ENCODE results near the gene TBL1X.

The TBL1X gene

DNA sequence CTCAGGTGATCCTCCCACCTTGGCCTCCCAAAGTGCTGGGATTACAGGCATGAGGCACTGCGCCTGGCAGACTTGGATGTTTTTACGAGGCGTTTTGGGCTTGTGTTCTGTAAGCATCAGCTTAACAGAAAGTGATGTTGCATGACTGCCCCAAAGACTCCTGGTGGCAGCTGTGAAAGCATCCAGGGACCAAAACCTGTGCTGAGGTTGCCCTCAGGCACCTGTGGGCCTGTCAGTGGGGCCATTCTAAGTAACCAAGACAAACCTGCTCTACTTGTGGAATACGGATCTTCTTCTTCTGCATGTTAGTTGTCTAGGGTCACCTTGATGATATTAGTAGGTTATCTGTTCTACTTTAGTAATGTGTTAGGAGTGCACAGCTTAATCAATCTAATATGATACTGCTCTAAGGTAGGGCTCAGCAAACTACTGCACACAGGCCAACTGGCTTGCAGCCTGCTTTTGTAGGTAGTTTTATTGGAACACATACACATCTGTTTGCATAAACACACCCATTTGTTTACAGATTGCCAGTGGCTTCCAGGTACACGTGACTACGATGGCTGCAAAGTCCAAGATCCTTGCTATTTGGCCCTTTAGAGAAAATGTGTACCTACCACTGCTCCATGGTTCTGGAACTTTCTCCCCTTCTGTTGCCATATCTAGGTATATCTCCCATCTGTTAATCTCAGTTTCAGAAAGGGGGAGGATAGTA is 164.1 kb downstream of the TBL1X start:
- DNase-seq (ENCODE audit: low spot score) = no peak

DNA sequence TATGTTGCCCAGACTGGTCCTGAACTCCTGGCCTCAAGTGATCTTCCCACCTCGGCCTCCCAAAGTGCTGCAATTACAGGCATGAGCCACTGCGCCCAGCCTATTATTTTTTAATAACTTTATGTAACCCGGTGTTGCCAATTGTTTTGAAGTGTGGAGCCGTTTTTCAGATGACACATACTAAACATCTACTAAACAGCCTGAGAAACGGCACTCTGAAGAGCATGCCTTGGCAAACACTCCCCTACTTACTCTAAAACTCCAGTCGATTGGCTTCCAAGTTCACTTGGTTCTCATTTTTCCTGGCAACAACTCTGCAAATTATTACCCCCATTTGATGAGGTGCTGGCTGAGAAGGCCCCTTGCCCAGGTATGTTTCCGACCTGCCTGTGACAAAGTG is 169.7 kb downstream of the TBL1X start:
- DNase-seq (ENCODE audit: low spot score) = no peak

DNA sequence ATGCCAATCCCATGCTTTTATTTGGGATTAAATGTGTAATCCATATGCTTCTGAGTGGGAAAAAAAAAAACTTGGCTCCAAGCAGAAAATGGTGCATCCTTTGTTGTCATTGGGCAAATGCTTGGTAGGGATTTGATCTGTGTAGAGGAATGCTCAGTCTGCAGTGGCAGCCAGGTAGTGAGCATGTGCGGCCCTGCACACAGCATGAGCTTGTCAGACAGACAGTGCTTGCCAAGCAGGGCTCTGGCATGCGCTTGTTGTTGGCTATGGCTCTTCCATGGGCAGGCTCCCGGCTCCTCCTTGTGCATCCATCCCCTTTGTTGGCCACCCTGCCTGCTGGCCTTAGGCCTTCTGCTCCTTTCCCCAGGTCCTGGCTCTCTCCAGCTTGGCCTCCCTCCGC is 170.5 kb downstream of the TBL1X start:
- DNase-seq (ENCODE audit: low spot score) = no peak

GRCh38 chrX:9635803-9636202 is 170.9 kb downstream of the TBL1X start:
- DNase-seq (ENCODE audit: low spot score) = no peak

GRCh38 chrX:9638871-9639270 is 174.0 kb downstream of the TBL1X start:
- no peak for DNase-seq (ENCODE audit: low spot score)

DNA sequence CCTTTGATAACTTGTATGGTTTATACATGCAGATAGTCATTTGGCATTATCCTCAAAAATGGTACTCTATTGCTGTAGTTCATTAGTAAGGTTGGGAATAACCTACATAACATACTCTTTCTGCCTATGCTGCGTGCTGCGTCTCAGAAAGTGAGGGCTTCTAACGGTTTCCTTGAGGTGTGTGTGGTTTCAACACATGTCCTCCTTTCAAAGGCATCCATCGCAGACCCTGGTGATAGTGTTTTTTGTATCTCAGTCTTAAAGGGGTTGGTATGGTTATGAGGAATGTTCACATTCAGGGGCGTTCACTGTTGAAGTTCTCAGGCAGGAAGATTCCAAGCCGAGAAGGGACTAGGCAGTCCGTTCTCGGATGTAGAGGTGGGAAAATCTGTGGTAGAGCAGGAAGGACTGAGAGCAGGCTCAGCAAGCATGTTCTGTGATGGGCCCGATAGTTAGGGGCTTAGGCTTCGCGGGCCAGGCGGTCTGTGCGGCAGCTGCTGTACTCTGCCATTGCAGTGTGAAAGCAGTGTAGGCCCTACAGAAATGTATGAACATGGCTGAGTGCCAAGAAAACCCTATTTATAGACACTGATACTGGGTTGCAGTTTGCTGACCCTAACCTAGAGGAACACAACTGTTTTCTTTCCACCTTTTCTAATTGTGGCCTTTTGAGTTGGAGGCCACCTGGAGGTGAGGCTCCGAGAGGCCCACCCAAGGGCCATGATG is 177.6 kb downstream of the TBL1X start:
- no peak for DNase-seq (ENCODE audit: low spot score)

DNA sequence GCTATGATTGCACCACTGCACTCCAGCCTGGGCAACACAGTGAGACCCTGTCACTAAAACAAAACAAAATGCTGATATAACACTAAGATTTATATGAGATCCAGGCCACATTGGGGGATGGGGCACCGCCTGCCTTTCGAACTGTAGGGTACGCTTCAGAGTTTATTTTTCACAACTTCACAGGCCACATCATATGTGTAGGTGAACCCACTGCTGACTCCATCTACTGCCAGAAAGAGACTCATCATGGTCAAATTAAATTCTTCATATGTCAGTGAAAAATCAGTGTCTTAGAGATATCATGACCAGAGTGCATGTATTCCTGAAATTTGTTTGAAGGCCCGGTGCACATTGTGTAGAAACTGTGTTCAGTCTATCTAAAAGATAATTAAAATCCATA is 178.9 kb downstream of the TBL1X start:
- DNase-seq (ENCODE audit: low spot score) = no peak

DNA sequence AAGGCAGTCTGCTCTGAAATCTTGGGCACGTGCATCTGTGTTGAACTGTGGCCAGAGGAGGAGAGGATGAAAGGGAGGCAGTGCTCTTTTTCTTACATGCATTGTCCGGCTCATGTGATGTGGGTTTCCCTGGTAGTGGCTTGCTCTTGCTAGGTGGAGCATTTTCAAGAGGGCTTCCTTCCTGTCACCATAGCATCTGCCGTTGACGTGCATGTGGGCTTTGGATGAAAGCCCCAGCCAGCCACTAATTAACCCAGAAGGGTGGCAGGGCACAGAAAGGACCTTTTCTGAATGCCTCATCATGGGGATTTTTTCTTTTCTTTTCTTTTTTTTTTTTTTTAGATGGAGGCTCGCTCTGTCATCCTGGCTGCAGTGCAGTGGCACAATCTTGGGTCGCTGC is 179.5 kb downstream of the TBL1X start:
- no peak for DNase-seq (ENCODE audit: low spot score)

DNA sequence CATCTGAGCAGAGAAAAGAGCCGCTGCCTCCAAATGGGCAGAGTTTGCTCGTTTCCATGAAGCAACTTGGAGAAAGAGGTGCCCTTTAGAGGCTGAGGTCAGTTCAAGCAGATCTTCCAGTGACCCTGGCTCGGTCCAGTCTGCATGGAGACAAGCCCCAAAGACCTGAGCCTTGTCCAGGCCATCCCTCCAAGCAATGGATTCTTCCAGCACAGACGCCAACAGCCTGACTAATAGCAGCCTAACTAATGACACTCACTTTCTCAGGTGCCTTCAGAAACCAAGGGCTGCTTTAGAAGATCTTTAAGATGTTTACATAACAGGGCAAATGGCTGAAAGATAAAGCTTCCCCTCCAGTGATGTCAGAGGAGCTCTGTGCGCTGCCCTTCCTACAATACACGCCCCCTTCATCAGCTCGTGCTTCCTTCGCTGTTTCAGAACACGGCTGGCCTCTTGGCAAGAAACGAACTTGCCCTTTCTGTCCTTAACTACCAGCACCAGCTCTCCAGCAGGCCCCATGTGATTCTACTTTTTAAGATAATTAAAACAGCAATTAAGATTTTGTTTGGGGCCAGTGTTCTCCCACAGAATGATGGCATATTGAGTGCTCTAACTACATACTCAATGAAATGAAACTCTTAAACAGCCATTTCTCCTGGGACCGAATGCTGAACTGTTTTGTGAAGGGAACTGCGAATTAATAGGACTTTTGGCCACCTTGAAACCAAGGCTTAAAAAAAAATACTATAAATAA is 181.8 kb downstream of the TBL1X start:
- no peak for DNase-seq (ENCODE audit: low spot score)

GRCh38 chrX:9647431-9647830 is 182.6 kb downstream of the TBL1X start:
- no peak for DNase-seq (ENCODE audit: low spot score)

GRCh38 chrX:9650091-9650490 is 185.2 kb downstream of the TBL1X start:
- no peak for DNase-seq (ENCODE audit: low spot score)

- DNase-seq (ENCODE audit: low spot score) = no peak
Observed at GRCh38 chrX:9651737-9652136, 186.9 kb downstream of the TBL1X start.

DNA sequence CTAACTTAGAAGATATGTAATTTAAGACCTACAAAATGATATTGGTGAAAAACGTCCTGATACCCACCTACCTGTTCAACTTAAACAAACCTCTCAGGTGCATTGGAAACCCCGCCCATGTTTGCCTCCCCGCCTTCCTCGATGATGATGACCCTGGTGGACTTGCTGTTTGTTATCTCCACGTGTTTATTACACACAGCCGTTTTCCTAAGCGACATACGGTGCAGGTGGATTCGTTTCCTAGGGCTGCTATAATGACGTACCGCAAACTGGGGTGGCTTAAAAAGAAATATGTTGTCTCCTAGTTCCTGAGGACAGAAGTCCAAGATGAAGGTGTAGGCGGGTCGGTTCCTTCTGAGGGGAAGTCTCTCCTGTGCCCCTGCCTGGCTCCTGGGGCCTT is 190.1 kb downstream of the TBL1X start:
- DNase-seq (ENCODE audit: low spot score) = no peak

- no peak for DNase-seq (ENCODE audit: low spot score)
Observed at GRCh38 chrX:9656277-9656676, 191.4 kb downstream of the TBL1X start.

DNA sequence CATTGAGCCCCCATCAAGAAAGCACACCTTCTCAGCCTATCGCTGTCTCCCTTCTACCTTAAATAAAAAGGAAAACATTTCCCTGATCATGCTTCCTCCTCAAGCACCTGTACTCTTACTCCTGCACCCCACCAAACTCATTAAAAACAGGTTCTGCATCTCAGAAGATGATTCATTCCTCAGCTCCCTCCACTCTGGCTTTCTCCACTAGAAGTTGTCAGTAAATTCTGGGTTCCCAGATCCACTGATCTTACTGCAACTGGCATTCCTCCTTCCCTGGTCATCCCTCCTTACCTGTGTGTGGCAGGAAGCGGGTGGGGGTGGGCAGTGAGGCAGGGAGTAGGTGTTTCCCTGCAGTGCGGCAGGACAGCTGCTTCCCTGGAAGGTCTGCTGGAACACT is 192.0 kb downstream of the TBL1X start:
- no peak for DNase-seq (ENCODE audit: low spot score)

DNA sequence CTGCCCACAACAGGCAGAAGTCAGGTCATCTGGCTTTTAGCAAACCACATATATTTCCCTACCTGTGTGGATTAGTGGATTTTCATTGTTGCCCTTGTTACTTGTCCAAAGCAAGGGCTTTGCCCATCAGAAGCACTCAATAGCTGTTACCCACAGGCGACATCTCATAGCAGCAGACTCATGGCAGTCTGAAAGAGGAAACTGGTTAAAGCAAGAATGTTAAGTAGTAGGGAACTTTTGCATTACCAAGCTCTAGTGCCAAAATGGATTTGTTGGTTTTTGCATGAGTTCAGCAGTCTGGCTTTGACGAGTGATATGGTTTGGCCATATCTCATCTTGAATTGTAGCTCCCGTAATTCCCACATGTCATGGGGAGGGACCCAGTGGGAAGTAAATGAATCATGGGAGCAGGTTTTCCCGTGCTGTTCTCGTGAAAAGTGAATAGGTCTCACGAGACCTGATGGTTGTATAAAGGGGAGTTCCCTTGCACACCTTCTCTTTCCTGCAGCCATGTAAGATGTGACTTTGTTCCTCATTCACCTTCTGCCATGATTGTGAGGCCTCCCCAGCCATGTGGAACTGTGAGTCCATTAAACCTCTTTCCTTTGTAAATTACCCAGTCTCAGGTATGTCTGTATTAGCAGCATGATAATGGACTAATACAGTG is 192.9 kb downstream of the TBL1X start:
- DNase-seq (ENCODE audit: low spot score) = no peak

DNA sequence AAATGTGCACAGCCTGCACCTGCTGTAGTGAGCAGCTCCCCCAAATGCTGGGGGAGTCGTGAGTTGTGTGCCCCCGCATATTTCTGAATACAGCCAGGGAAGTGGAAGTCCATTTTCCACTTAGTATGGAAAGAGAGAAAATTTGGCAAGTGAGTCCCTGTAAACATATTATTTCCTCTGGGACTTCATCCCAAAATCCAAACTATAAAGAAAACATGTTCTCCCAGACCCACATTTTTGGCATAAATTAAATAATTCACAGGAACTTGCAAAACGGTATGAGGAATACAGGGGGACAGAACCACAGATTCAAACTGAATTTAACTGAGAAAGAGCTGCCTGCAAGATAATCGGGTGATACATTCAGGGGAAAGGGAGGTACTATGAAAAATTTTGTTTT is 193.6 kb downstream of the TBL1X start:
- DNase-seq (ENCODE audit: low spot score) = no peak

- no peak for DNase-seq (ENCODE audit: low spot score)
Observed at GRCh38 chrX:9659571-9660195, 194.8 kb downstream of the TBL1X start.

- no peak for DNase-seq (ENCODE audit: low spot score)
Observed at GRCh38 chrX:9662148-9662547, 197.3 kb downstream of the TBL1X start.

DNA sequence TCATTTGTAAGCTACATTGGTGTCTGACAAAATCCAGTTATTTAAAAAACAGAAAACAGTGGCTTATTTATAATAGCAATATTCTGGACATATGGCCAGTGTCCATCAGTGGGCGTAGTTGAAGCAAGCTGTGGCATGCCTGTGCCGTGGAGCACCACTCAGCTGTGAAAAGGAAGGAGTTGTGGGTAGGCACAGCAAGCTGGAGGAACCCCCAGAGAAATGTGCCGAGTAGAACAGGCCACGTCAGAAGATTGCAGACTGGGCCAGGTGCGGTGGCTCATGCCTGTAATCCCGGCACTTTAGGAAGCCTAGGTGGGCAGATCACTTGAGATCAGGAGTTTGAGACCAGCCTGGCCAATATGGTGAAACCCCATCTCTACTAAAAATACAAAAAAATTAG is 198.4 kb downstream of the TBL1X start:
- no peak for DNase-seq (ENCODE audit: low spot score)

- DNase-seq (ENCODE audit: low spot score) = no peak
Observed at GRCh38 chrX:9664224-9664623, 199.4 kb downstream of the TBL1X start.

GRCh38 chrX:9665113-9665512 is 200.3 kb downstream of the TBL1X start:
- no peak for DNase-seq (ENCODE audit: low spot score)
